Mesenteric fat pad (tissue), 1 donor: ENCODE results near the gene SLC18A2. TPM values are rescaled to one million over a fixed set of nuclear protein-coding genes. Genes with fewer than 3 reads are reported as not detected.
"Not testable (repeated sequence)": the region's sequence is repeated elsewhere in the genome, so short reads cannot be mapped to it uniquely, and the experiment has no call there.

Experiments used
- DNase-seq: peaks from one replicate; pipeline ENCODE4 v3.0.0-alpha.2; 2020; ENCODE audit warnings: low spot score
- long read RNA-seq: library from polyadenylated mRNA; unstranded; transcript quantifications from one replicate; pipeline ENCODE4 v2.0.0, GENCODE V29; 2020
- total RNA-seq: library from RNA; stranded (reverse); fragmentation: NEBNext Ultra II Directional; extraction: Animal tissue kit (Norgen Biotek cat#: 25700); gene quantifications from one replicate; pipeline ENCODE4 v1.2.1, GENCODE V29; 2021
- donor health status: DM: yes; HTN: yes; CAD: no.

Gene SLC18A2
- total RNA-seq, result 0.42 TPM
- long read RNA-seq, partial matches to known transcripts, result 1 of 43 reads
- long read RNA-seq, other reads (novel, unspliced or antisense), result 42 of 43 reads

GRCh38 chr10:117240621-117241529 lies at the start of gene SLC18A2:
Gene SLC18A2 (plus strand): TSS chr10:117241114. CDS start chr10:117241694, 580 bp downstream.
- peak; percentile 81 for DNase-seq

GRCh38 chr10:117197189-117197588 lies 43.7 kb upstream of the SLC18A2 start, which contains the start of gene KCNK18:
Gene KCNK18 (plus strand): TSS chr10:117197489. CDS start chr10:117197489, 0 bp downstream.
- DNase-seq, result no peak

DNA sequence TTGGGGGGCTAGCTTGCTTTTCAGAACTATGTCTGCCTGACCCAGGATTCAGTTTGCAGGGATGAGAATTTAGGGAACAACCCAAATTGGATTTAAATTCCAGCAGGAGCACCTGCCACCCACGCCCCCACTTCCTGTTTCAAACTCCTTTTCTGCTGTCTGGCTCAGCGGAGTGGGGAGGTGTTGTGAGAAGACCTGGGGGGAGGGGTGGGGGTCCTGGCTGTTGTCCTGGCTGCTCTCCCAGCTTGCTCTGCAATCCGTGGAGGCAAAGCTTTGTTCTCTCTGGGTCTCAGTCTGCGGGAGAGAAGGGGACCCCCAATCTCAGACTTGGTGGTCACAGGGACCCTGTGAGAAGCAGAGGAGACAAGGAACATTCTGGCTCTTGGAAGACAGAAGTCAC lies 42.8 kb upstream of the SLC18A2 start:
- DNase-seq, result no peak

DNA sequence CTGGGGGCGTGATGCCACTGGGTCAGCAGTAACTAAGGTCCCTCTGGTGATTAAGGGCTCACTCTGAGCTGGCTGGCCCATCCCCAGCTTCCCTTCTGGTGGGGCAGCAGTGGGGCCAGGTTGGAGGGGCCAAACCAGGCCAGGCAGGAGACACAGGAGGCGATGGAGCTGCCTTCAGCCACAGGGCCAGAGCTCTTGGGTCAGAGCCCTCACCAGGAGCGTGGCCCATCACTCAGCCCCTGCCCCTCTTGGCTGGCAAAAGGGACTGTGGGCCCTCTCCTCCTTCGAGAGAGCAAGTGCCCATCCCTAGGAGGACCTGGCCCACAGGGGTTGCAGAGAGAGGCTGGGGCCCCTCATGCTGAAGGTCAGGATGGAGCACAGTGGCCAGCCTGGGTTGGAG lies 39.1 kb upstream of the SLC18A2 start:
- DNase-seq, result no peak

DNA sequence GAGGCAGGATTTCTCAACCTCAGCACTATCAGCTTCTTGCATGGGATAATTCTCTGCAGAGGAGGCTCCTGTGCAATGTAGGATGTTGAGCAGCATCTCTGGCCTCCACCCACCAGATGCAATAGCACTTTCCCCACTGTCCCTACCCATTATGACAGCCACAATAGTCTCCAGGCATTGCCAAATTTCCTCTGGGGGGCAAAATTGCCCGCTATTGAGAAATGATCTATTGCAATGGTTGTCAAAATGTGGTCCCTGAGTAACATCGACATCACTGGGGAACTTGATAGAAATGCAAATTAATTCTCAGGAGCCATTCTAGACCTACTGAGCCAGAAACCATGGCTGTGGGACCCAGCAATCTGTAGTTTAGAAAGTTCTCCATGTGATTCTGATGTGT lies 36.6 kb upstream of the SLC18A2 start:
- no peak for DNase-seq

- no peak for DNase-seq
Observed at GRCh38 chr10:117212176-117212575, 28.7 kb upstream of the SLC18A2 start.

GRCh38 chr10:117214401-117214800 lies 26.5 kb upstream of the SLC18A2 start:
- DNase-seq, result no peak

DNA sequence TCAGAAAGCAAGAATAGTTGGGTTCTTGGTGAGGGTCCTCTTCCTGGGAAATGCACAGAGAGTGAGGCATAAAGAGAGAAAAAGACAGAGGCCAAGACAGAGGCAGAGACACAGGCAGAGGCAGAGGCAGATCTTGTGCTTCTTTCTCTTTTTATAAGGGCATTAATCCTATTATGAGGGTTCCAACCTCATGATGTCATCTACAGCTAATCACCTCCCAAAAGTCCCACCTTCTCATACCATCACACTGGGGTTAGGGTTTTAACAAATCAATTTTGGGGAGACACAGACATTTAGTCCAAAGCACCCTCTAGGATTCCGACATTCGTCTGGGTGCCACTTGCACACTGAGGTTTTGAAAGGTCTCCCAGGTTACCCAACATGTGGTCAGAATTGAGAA lies 25.8 kb upstream of the SLC18A2 start:
- DNase-seq, result no peak

DNA sequence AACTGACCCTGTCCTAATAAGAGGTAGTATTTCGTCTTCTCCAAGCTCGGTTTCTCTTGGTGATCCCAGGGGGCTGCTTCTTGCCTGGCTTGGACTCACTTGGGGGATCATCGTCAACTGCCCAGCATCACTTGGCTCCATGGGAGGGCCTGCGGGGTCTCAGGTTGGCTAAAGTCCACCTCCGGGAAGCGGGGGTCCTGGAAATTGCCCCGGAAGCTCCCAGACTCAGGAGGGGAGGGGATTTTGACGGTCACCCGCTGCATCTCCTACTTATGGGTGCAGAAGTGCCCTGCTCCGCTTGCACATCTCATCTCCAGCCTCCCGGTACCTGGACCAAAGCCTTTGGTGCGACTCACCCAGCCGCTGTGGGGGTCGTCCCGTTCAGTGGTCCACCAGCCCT lies 24.9 kb upstream of the SLC18A2 start:
- no peak for DNase-seq

DNA sequence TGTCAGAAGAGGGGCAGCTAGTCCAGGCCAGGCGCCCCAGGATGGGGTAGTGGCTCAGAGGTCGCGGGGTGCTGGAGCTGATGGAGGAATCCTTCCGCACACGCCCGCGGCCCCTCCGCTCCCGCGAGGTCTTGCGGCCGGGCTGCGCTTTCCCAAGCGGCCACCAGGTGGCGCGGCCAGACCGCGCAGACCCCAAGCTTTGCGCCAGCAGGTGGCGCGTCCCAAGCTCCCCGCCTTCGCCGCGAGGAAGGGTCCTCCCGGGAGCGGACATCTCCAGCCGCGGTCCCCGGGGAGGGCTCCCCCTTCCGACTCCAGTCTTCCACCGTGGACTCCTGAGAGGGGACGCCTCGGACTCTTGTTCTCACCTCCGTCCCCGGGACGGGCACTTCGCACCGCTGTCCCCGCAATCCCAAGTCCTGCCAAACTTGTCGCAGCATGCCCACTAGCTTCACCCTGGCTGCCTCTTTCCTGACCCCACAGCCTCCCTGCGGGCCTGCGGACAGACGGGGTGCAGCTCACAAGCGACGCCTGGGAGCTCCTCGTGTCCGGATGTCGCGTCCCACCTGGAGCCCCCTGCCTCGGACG lies 24.2 kb upstream of the SLC18A2 start:
- DNase-seq, result no peak

DNA sequence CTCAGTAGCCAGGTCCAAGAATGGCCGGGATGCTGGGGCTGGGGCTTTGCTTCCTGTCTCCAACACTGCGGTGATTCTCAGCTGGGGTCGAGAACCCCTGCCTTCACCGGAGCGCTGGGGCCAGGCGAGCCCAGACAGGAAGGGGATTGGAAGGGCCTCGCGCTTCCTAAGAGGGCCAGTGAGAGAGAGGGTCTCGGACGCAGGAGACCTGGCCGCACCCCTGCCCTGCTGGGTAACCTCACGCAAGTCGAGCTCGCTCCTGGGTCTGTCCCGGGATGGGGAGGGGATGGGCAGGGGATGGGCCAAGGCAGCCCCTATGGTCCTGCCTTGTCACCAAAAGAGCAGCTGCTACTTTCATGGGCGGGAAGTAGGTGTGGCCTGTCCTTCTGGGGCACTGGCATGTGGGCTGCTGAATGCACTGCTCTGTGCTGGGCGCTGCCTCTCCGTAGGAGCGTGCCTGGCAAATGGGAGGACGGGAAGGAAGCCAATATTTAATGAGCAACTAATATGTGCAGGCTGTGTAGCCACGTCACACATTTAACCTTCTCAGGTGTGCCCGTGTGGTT lies 23.6 kb upstream of the SLC18A2 start:
- no peak for DNase-seq

- DNase-seq, result no peak
Observed at GRCh38 chr10:117218654-117219053, 22.3 kb upstream of the SLC18A2 start.

DNA sequence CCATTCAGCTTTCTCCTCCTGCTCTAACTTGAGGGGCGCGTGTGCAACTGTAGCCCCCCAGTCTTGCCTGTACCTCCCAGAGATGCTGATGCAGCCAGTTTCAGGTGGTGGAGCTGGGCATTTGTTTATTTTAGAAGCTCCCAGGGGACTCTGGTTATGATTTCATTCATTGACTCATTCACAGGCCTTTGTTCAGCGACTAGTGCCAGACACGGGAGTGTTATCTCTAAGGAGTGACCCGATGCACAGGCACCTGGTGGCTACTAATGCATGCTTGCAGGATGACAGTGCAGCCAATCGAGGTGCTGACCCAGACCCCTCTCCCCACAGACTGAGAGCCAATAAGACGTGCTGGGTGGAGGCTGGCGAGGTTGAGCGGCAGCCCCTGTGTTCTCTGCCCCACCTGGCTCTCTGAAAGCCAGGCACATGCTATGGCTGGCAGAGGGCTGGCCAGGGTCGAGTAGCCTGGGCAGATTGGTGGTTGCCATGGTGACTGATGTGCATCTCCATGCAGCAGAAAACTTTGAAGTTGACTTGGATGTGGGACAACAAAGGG lies 19.7 kb upstream of the SLC18A2 start:
- DNase-seq, result no peak

DNA sequence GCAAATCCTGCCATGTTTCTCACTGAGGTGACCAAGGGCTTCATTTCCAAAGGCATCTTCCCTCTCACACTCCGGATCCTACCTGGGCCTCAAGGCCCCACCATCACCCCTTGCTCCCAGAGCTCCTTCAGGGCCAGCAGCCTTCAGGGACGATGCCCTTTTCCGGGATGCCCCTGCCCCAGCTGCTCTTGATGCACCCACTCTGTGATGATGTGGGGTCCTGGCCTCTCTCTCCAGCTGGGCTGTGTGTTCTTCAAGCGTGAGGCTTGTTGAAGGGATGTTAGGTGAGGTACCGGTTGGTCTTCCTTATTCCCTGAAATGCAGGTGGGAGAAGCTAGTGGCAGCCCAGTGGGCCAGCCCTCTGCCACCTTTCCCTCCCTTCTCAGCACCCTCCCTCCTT lies 18.4 kb upstream of the SLC18A2 start:
- DNase-seq, result no peak

- DNase-seq, result peak; percentile 67
Observed at GRCh38 chr10:117222976-117223692, 17.8 kb upstream of the SLC18A2 start.

GRCh38 chr10:117223693-117224430 lies 17.1 kb upstream of the SLC18A2 start:
- DNase-seq, result peak; percentile 73

GRCh38 chr10:117224881-117225280 lies 16.0 kb upstream of the SLC18A2 start:
- peak; percentile 57 for DNase-seq

DNA sequence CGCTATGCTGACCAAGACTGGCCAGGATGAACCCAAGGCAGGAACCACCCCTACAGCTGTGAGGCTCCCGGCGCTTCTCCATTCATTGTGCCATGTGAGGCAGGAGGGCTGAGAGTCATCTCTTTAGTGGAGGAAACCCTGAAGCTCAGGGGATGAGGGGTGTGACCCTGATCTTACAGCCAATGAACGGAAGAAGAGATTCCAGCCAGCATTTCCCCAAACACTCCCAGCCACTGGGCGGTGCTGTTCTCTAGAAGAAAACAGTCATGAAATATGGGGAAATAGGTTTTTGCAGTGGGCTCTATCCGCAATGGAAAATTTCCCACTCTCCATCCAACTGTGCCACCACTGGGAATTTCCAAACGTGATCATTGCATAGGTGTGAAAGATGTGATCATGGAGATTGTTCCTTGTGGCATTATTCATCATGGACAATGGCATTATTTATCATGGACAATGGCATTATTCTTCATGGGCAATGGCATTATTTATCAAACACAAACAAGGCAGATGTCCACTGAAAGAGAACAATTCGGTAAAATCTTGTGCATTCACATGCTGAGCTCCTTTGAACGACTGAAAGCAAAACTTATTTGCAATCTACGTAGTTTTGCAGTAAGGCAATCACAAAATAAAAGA lies 14.0 kb upstream of the SLC18A2 start:
- no peak for DNase-seq

DNA sequence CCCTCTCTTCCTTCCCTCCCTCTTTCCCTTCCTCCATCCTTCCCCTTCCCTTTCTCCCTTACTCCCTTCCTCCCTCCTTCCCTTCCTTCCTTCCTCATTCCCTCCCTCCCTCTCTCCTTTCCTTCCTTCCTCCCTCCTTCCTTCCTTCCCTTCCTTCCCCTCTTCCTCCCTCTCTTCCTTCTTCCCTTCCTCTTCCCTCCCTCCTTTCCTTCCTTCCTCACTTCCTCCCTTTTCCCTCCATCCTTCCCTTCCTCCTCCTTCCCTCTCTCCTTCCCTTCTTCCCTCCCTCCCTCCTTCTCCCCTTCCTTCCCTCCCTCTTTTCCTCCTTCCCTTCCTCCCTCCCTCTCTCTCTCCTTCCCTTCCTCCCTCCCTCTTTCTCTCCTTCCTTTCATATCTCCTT lies 12.7 kb upstream of the SLC18A2 start:
- DNase-seq, result no peak

DNA sequence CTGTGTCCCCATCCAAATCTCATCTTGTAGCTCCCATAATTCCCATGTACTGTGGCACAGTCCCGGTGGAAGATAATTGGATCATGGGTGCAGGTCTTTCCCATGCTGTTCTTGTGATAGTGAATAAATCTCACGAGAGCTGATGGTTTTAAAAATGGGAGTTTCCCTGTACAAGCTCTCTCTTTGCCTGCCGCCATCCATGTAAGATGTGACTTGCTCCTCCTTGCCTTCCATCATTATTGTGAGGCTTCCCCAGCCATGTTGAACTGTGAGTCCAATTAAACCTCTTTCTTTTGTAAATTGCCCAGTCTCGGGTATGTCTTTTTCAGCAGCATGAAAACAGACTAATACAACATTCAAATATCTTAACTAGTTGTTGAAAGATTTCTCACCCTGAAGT lies 10.8 kb upstream of the SLC18A2 start:
- DNase-seq, result not testable (repeated sequence)
